ENCODE results near the gene DAAM2.

Gene DAAM2

GRCh38 chr6:39794231-39794630 lies 2.1 kb downstream of the DAAM2 start:
- TF ChIP-seq EGR1 (IDR thresholded peaks at IDR 0.05) (no peak), MAX (IDR thresholded peaks at IDR 0.05) (no peak), TAF1 (IDR thresholded peaks at IDR 0.05; ENCODE audit: low read depth) (no peak), CREB1 (IDR thresholded peaks at IDR 0.05; ENCODE audit: low read depth) (no peak), TEAD4 (IDR thresholded peaks at IDR 0.05) (no peak), ZBTB7A (IDR thresholded peaks at IDR 0.05; ENCODE audit: low read depth) (no peak), EP300 (IDR thresholded peaks at IDR 0.05; ENCODE audit: borderline replicate concordance) (no peak)

GRCh38 chr6:39797751-39798150 lies 5.6 kb downstream of the DAAM2 start:
- TF ChIP-seq RAD21 (IDR thresholded peaks at IDR 0.05; ENCODE audit: low read depth) (no peak), TCF12 (IDR thresholded peaks at IDR 0.05; ENCODE audit: low read depth) (no peak)

- TF ChIP-seq EGR1 (IDR thresholded peaks at IDR 0.05) (no peak), TCF12 (IDR thresholded peaks at IDR 0.05; ENCODE audit: low read depth) (no peak), MAX (IDR thresholded peaks at IDR 0.05) (no peak), REST (IDR thresholded peaks at IDR 0.05; ENCODE audit: low read depth) (no peak), TAF1 (IDR thresholded peaks at IDR 0.05; ENCODE audit: low read depth) (no peak), YY1 (IDR thresholded peaks at IDR 0.05; ENCODE audit: low read depth) (no peak), RAD21 (IDR thresholded peaks at IDR 0.05; ENCODE audit: low read depth) (no peak), ZBTB7A (IDR thresholded peaks at IDR 0.05; ENCODE audit: low read depth) (no peak), EP300 (IDR thresholded peaks at IDR 0.05; ENCODE audit: borderline replicate concordance) (no peak), NFIC (IDR thresholded peaks at IDR 0.05) (no peak), FOXM1 (IDR thresholded peaks at IDR 0.05; ENCODE audit: borderline replicate concordance, low read depth) (no peak), CREB1 (IDR thresholded peaks at IDR 0.05; ENCODE audit: low read depth) (no peak), TEAD4 (IDR thresholded peaks at IDR 0.05) (no peak), CEBPB (IDR thresholded peaks at IDR 0.05) (no peak)
- TF ChIP-seq, protein P1, sequence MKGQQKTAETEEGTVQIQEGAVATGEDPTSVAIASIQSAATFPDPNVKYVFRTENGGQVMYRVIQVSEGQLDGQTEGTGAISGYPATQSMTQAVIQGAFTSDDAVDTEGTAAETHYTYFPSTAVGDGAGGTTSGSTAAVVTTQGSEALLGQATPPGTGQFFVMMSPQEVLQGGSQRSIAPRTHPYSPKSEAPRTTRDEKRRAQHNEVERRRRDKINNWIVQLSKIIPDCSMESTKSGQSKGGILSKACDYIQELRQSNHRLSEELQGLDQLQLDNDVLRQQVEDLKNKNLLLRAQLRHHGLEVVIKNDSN (IDR thresholded peaks at IDR 0.05), result no peak
Measured at GRCh38 chr6:39800034-39801032, 8.2 kb downstream of the DAAM2 start.

DNA sequence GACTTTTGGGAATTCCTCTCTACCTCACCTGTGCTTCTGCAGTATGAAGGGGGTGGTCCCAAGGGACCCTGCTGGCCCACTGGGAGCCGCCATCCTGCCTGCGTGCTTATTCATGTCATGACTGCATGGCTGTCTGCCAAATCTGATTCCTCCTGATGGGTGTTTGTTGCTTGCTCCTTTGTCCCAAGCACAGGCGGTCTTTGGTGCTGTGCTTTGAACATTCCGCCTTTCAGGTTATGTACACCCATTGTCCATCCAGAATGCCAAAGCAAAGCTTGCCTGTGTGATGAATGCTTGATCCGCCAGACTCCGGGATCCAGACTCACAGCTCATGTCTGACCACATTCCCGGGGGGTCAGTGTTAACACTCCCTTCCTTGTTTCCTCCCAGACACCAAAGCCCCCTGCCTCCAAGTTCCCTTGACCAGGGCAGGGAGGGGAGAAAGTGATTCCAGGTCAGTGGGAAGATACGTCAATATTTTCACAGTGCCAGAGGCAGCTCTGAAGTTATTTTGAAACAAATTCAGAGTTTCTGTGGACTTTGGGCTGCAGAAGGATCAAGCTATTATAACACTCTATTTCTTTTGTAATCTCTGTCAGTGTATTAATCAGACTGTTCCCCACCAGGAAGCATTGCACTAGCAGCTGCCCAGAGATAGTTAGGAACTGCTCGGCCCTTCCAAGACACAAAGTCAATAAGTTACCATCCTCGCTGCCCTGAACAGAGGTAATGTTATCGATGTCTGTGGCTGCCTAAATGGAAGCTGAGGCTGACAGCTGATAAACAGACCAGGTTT lies 9.5 kb downstream of the DAAM2 start:
- TF ChIP-seq TEAD4 (IDR thresholded peaks at IDR 0.05) (no peak), YY1 (IDR thresholded peaks at IDR 0.05; ENCODE audit: low read depth) (no peak), TCF12 (IDR thresholded peaks at IDR 0.05; ENCODE audit: low read depth) (no peak), TAF1 (IDR thresholded peaks at IDR 0.05; ENCODE audit: low read depth) (no peak), EGR1 (IDR thresholded peaks at IDR 0.05) (no peak)
- TF ChIP-seq, protein P1 (IDR thresholded peaks at IDR 0.05), result no peak

DNA sequence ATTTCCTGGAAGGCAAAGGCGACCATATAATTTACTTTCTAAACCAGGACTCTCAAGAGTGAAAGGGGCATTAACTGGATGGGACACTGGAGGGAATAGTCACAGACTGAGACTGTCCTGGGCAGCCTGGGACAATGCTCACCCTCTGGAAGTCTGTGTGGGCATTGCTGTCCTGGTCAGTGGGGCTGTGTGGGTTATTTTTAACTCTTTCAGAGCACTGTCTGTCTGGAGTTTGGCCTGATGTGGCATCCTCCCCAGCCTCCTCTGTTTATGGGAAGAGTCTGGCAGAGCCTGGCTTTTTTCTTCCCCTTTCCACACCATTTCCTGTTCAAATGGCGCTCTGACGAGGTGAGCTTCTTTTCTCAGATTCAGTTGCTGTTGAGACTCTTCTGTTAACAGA lies 11.7 kb downstream of the DAAM2 start:
- TF ChIP-seq CEBPB (IDR thresholded peaks at IDR 0.05) (no peak), RAD21 (IDR thresholded peaks at IDR 0.05; ENCODE audit: low read depth) (no peak), ZBTB7A (IDR thresholded peaks at IDR 0.05; ENCODE audit: low read depth) (no peak), FOXM1 (IDR thresholded peaks at IDR 0.05; ENCODE audit: borderline replicate concordance, low read depth) (no peak), MAX (IDR thresholded peaks at IDR 0.05) (no peak), EGR1 (IDR thresholded peaks at IDR 0.05) (no peak), YY1 (IDR thresholded peaks at IDR 0.05; ENCODE audit: low read depth) (no peak), TAF1 (IDR thresholded peaks at IDR 0.05; ENCODE audit: low read depth) (no peak), EP300 (IDR thresholded peaks at IDR 0.05; ENCODE audit: borderline replicate concordance) (no peak), CREB1 (IDR thresholded peaks at IDR 0.05; ENCODE audit: low read depth) (no peak), REST (IDR thresholded peaks at IDR 0.05; ENCODE audit: low read depth) (no peak), TEAD4 (IDR thresholded peaks at IDR 0.05) (no peak), NFIC (IDR thresholded peaks at IDR 0.05) (no peak)
- TF ChIP-seq, protein P1 (IDR thresholded peaks at IDR 0.05), result no peak
